Fibroblast of pulmonary artery (primary cell): ENCODE results near the gene AP5S1.

Experiments used
- DNase-seq: peaks from one replicate; pipeline ENCODE4 v3.0.0-alpha.2; 2010; ENCODE audit warnings: low read depth
- H3K4me3 ChIP-seq: replicated peaks from 2 replicates; pipeline ENCODE4 v1.5.1; 2011; ENCODE audit warnings: low read depth, mild to moderate bottlenecking, control low read depth, low read length, moderate library complexity
- CTCF ChIP-seq: IDR thresholded peaks from 2 replicates; pipeline ENCODE4 v1.5.1; 2011; ENCODE audit warnings: mild to moderate bottlenecking, control low read depth, low read length, inconsistent platforms; ENCODE audit errors: missing control alignments

AP5S1 gene

GRCh38 chr20:3798908-3799248 is 21.5 kb upstream of the AP5S1 start:
- DNase-seq: no peak
- H3K4me3 ChIP-seq: peak overlapping the region; percentile 93
- no peak for TF ChIP-seq CTCF

- H3K4me3 ChIP-seq: no peak overlapping the region
- no peak for DNase-seq
- no peak for TF ChIP-seq CTCF
These were observed 20.0 kb upstream of the AP5S1 start for GRCh38 chr20:3800256-3800877.

- no peak overlapping the region for H3K4me3 ChIP-seq
- TF ChIP-seq CTCF: no peak
- no peak for DNase-seq
These were observed 19.5 kb upstream of the AP5S1 start for GRCh38 chr20:3800878-3801260.

- DNase-seq: no peak
- H3K4me3 ChIP-seq: no peak overlapping the region
- TF ChIP-seq CTCF: no peak
These were observed 19.0 kb upstream of the AP5S1 start for GRCh38 chr20:3801299-3801698.

- no peak for DNase-seq
- no peak for TF ChIP-seq CTCF
- no peak overlapping the region for H3K4me3 ChIP-seq
These were observed 18.5 kb upstream of the AP5S1 start for GRCh38 chr20:3801846-3802245.

GRCh38 chr20:3802524-3803239 is 17.7 kb upstream of the AP5S1 start:
- DNase-seq: no peak
- no peak for TF ChIP-seq CTCF
- H3K4me3 ChIP-seq: no peak overlapping the region

GRCh38 chr20:3803289-3803688 is 17.1 kb upstream of the AP5S1 start:
- no peak for DNase-seq
- TF ChIP-seq CTCF: no peak
- no peak overlapping the region for H3K4me3 ChIP-seq
